ENCODE measurements around the gene GNMT.
"Not testable (repeated sequence)": the region's sequence is repeated elsewhere in the genome, so short reads cannot be mapped to it uniquely, and the experiment has no call there.

GNMT gene
- total RNA-seq: 0.78 to 4.0 (median 2.6) reads per million in 4 experiments

DNA sequence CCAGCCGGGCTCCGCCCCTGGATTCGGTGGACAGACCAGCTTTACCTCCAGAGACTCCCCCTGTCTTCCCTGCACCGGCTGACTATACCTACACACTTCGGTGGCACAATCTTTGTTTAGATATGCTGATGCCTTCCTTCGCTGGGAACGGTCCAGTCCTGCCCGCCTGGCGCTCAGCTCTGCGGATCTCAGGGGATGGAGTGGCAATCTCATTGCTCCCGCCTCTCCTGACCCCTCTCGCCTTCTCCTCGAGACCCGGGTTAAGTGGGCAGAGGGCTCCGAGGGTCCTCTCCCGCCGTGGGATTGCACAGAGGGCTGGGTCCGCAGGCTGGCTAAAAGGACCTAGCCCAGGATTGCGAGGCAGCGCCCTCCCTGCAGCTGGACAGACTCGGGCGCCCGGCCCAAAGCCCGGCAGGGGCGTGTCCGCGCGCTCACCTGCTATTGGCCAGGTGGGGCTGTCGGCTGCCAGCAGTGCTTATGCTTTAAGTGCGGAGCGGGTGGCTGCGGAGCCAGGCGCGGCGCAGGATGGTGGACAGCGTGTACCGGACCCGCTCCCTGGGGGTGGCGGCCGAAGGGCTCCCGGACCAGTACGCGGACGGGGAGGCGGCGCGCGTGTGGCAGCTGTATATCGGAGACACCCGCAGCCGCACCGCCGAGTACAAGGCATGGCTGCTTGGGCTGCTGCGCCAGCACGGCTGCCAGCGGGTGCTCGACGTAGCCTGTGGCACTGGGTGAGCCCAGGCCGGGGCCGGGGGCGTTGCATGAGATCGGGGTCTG is at the start of gene GNMT:
Gene GNMT, plus strand, starts transcription at position 512 of the 777 bp plus-strand sequence. Its CDS starts 14 bp downstream, at position 526.
- DNase-seq: peak; percentile 43

- no peak for DNase-seq
These were observed 49.2 kb upstream of the GNMT start for GRCh38 chr6:42911171-42912021.

DNA sequence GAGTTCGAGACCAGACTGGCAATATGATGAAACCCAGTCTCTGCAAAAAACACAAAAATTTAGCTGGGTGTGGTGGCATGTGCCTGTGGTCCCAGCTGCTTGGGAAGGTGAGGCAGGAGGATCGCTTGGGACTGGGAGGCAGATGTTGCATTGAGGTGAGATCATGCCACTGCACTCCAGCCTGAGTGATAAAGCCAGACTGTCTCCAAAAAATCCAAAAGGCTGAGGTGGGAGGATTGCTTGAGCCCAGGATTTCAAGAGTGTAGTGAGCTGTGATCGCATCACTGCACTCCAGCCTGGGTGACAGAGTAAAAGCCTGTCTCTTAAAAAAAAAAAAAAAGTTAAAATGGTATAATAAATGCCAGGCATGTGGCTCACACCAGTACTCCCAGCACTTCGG is 46.0 kb upstream of the GNMT start:
- no peak for DNase-seq

GRCh38 chr6:42915732-42916131 is 44.8 kb upstream of the GNMT start, which contains the start of gene PTCRA:
Gene PTCRA, plus strand, starts transcription at chr6:42916053. Its CDS starts 17 bp downstream, at chr6:42916070.
- no peak for DNase-seq

GRCh38 chr6:42916288-42916687 is 44.3 kb upstream of the GNMT start:
- DNase-seq: no peak

DNA sequence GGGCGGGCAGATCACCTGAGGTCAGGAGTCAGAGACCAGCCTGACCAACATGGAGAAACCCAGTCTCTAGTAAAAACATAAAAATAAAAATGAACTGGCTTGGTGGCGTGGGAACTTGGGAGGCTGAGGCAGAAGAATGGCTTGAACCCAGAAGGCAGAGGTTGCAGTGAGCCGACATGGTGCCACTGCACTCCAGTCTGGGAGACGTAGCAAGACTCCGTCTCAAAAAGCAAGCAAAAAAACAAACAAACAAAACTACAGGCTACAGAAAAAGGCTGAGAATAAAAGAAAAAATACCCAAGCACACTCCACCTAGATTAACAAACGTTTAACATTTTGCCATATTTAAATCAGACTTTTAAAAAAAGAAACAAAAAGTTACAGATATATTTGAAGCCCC is 38.8 kb upstream of the GNMT start:
- no peak for DNase-seq

DNA sequence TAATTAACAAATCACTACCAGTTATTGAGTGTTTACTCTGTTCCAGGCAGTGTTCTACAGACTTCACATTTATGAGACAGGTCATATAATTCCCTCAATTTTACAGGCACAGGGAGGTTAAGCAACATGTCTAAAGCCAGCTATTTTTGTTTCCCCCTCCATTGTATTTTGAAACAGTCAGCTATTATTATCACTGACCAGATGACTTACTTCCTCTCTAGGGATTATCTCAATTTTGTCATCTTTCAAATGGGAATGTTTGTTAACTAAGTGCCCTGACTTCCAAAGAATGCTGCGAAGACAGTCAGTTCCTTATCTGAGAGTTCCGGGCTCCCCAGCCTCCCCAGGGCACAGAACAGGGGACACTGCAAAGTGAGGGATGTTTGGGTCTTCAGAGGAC is 36.9 kb upstream of the GNMT start:
- no peak for DNase-seq

GRCh38 chr6:42925248-42925857 is 35.2 kb upstream of the GNMT start:
- no peak for DNase-seq

DNA sequence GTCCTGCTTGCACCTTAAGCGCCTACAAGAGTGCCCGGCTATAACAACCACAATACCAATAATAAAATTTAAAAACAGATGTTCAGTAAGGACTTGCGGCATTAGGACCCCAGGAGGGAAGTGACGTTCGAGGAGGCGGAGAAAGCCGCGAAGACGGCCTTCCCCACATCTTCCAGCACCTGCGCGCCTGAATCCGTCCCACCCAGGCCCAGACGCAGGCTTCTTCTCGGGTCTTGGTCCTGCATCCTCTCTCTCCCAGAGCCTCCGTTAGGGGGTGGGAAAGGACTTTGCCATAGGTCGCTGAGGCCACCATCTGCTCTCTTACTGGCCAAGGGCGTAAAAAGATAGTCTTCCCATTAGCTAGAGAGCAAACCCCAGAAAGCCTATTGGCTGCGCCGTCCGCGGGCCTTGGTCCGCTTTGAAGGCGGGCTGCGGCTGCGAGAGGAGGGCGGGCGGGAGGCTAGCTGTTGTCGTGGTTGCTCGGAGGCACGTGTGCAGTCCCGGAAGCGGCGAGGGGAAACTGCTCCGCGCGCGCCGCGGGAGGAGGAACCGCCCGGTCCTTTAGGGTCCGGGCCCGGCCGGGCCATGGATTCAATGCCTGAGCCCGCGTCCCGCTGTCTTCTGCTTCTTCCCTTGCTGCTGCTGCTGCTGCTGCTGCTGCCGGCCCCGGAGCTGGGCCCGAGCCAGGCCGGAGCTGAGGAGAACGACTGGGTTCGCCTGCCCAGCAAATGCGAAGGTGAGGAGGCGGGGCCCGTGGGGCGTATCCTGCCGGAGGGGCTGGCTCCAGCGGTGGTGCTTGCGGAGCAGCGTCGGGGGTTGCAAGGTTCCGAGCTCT is 31.4 kb upstream of the GNMT start, which contains the start of gene CNPY3:
Gene CNPY3, plus strand, starts transcription at position 495 of the 835 bp plus-strand sequence. Its CDS starts 91 bp downstream, at position 586.
- DNase-seq: peak; percentile 88

GRCh38 chr6:42929821-42930360 is 30.7 kb upstream of the GNMT start:
- peak; percentile 58 for DNase-seq

DNA sequence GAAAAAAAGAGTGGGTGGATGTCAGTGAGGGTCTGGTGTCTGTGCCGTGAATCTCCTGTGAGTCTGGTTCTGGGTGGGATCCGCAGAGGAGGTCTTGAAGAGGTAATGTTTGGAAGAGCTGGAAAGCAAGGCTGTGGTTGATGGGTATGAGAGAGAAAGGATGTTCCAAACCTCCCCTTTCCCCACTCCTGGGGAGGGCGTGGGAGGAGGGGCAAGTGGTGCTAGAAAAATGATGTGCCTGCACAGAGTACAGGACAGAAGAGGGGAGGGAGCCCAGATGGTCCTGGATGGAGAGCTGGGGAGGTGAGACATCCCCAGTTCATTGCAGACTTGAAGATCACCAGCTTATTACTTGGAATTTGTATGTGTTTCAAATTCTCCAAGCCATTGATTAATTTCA is 28.1 kb upstream of the GNMT start:
- no peak for DNase-seq

GRCh38 chr6:42933205-42933604 is 27.3 kb upstream of the GNMT start:
- DNase-seq: no peak

DNA sequence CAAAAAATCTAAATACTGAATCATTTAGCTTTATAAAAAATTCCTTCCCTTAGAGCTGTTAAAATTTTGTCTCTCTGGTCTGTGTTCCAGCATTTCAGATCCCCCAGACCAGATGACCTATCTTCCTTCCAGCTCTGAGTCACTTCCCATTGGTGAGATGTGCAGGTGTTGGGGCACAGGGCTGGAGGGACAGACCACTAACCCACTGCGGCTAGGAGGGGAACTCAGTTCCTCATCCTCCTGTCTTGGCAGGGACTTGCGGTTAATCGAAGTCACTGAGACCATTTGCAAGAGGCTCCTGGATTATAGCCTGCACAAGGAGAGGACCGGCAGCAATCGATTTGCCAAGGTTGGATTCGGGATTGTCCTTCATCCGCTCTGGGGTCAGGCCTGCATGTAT is 25.2 kb upstream of the GNMT start:
- DNase-seq: no peak

DNA sequence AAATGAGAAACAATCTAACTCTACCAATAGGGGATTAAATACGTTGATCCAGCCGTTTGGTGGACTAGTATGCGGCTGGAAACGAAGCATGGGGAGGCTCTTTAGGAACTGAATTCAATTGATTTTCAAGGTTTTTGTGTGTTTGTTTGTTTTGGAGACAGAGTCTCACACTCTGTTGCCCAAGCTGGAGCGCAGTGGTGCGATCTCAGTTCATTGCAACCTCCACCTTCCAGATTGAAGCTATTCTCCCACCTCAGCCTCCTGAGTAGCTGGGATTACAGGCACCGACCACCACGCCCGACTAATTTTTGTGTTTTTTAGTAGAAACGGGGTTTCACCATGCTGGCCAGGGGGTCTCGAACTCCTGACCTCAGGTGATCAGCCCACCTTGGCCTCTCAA is 24.2 kb upstream of the GNMT start:
- DNase-seq: no peak

GRCh38 chr6:42937548-42938427 is 22.8 kb upstream of the GNMT start:
- no peak for DNase-seq

GRCh38 chr6:42938428-42938796 is 22.1 kb upstream of the GNMT start:
- no peak for DNase-seq

DNA sequence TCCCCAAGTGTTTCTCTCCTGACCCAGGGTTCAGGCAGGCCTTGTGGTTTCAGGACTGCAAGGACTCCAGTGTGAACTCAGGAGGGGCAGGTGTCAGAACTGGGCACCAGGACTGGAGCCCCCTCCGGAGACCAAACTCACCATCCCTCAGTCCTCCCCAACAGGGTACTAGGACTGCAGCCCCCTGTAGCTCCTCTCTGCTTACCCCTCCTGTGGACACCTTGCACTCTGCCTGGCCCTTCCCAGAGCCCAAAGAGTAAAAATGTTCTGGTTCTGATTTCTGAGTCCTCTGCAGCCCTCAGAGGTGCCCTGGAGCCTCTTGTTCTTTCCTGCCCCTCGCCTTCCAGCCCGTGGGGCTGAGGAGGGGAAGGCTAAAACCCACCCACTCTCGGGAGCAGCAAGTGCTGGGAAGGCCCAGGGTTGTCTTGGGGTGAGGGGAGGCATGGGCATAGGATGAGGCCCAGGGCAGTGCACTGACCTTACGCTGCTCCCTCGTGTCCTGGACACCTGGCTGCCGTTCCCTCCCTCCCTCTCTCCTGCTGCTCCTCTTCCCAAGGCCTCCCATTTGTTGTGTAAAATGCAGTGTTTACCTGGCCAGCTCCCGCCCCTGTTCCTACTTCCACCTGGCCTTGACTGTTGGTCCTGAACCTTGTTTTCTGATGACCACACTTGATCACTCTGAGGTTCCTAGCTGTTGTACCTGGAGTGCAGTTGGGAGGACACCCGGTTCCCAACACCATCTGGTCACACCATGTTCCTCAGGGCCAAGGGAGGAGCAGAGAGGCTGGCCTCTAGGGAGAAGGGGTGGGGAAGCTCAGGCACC is 21.4 kb upstream of the GNMT start:
- DNase-seq: no peak

- no peak for DNase-seq
These were observed 20.8 kb upstream of the GNMT start for GRCh38 chr6:42939810-42940167.

DNA sequence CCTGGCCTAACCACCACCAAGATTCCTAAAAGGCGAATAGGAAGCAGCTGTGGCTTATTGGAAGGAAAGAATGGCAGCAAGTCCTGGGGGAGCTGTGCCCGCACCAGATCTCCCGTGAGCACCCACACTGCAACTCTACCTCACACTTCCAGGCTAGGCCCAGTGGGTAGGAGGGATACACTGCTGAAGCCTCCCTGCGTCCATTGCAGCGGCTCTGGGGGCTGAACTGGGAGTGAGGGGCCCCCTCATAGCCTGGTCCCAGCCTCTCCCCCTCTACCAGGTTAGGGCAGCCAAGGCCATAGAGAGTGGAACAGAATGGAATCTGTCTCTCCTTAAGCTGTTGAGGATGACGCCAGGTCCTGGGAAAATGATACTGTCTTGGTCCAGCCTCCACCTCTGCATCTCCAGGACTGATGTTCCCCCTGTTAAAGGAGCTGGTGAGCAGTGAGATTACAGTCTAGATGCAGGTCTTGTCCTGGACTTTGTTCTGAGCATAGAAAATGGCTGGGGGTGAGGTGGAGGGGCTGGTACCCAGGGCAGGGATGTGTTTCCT is 20.0 kb upstream of the GNMT start:
- no peak for DNase-seq

GRCh38 chr6:42941356-42941755 is 19.2 kb upstream of the GNMT start:
- not testable (repeated sequence) for DNase-seq
